Measurements from ENCODE around the gene NOXA1.
"Not testable (repeated sequence)": the region's sequence is repeated elsewhere in the genome, so short reads cannot be mapped to it uniquely, and the experiment has no call there.

The NOXA1 gene

GRCh38 chr9:137383784-137384756, 39.1 kb upstream of the NOXA1 start:
- no peak for DNase-seq (ENCODE audit: low spot score)
- no peak for TF ChIP-seq CTCF (conservative IDR thresholded peaks at IDR 0.05; ENCODE audit: low read depth)
- no peak overlapping the region for H3K27ac ChIP-seq
- ChIA-PET POLR2A (ENCODE audit: low non-redundant PET) (no interaction called here), CTCF (interaction anchor here (0.7 kb wide), 1 partner anchor 76 kb away, joined by 3 read pairs; no protein-coding TSS in a partner anchor)

DNA sequence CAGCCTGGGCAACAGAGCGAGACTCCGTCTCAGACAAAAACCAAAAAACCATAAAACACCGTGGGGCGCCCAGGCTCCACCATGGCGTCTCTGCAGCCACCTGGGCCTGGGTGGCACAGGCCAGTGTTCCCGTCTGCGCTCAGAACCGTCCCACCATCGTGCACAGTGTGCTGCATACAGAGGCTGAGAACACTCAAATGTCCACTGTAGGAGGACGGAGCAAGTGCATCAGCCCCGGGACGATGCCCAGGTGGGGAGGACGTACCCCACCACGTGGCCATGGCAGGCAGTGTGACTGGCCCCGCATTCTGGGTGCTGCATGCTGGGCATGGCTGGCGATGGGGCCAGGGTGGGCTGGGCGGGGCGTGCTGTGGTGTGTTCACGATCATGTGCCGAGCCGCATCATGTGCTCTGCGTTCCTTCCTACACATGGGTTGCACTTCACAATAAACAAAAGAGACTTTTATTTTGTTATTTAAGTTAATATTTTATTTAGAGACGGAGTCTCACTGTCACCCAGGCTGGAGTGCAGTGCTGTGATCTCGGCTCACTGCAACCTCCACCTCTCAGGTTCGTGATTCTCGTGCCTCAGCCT, 38.0 kb upstream of the NOXA1 start:
- ChIA-PET CTCF (interaction anchor here (0.7 kb wide), 1 partner anchor 77 kb away, joined by 3 read pairs; no protein-coding TSS in a partner anchor), POLR2A (ENCODE audit: low non-redundant PET) (no interaction called here)
- no peak for TF ChIP-seq CTCF (conservative IDR thresholded peaks at IDR 0.05; ENCODE audit: low read depth)
- DNase-seq (ENCODE audit: low spot score): no peak
- peak overlapping the region; percentile 3 for H3K27ac ChIP-seq

- POLR2A ChIA-PET (ENCODE audit: low non-redundant PET); CTCF ChIA-PET; DNase-seq (ENCODE audit: low spot score); H3K27ac ChIP-seq: not testable (repeated sequence)
These were observed 36.6 kb upstream of the NOXA1 start for GRCh38 chr9:137386507-137387113.

- TF ChIP-seq CTCF (conservative IDR thresholded peaks at IDR 0.05; ENCODE audit: low read depth): no peak
- ChIA-PET CTCF (no interaction called here), POLR2A (ENCODE audit: low non-redundant PET) (no interaction called here)
- no peak for DNase-seq (ENCODE audit: low spot score)
- H3K27ac ChIP-seq: no peak overlapping the region
These were observed 35.9 kb upstream of the NOXA1 start for GRCh38 chr9:137387114-137387890.

DNA sequence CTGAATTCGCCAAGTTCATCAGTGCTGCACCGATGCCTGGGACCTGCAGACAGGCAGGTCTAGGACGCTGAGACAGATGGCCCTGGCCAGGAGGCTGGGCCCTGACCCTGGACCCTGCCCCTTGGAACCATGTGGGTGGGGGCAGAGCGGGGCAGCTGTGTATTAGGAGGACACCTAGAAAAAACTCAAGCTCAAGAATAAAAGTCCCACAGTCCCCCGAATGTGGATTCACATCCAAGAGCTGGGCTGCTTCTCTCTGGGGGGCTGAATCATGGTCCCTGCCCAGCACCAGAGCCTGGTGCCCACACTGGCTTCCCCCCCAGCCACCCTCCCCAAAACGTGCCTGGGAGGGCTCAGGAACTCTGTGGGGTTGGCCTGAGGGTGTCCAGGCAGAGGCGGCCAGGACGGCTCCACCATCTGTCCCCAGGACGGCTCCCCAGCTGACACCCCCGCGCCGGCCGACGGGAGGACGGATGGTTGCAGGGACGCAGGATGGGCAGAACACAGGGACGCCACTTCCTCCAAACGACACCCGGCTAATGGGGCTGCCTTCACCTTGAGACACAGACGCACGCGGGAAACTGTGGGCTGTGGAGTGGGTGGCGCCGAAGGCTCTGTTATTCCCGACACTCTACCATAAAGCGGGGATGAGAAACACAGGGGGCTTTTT, 35.2 kb upstream of the NOXA1 start:
- ChIA-PET CTCF (interaction anchor here (0.7 kb wide), 1 partner anchor 68 kb away, joined by 4 read pairs; no protein-coding TSS in a partner anchor), POLR2A (ENCODE audit: low non-redundant PET) (interaction anchor here (0.5 kb wide), 1 partner anchor 35 kb away, joined by 3 read pairs; the partner anchor contains the start of genes EXD3 and NOXA1)
- no peak for DNase-seq (ENCODE audit: low spot score)
- TF ChIP-seq CTCF (conservative IDR thresholded peaks at IDR 0.05; ENCODE audit: low read depth): no peak
- H3K27ac ChIP-seq: no peak overlapping the region

Data from RWPE1 (cell line).